Eye (tissue), 1 donor: ENCODE data around the gene RPS25.
"Not testable (repeated sequence)": the region's sequence is repeated elsewhere in the genome, so short reads cannot be mapped to it uniquely, and the experiment has no call there.

Experiments
- DNase-seq: peaks from one replicate; pipeline ENCODE4 v3.0.0-alpha.2; 2015

The RPS25 gene

GRCh38 chr11:119038884-119039283, 20.7 kb upstream of the RPS25 start:
- no peak for DNase-seq

GRCh38 chr11:119034813-119035212, 16.7 kb upstream of the RPS25 start:
- DNase-seq = no peak

DNA sequence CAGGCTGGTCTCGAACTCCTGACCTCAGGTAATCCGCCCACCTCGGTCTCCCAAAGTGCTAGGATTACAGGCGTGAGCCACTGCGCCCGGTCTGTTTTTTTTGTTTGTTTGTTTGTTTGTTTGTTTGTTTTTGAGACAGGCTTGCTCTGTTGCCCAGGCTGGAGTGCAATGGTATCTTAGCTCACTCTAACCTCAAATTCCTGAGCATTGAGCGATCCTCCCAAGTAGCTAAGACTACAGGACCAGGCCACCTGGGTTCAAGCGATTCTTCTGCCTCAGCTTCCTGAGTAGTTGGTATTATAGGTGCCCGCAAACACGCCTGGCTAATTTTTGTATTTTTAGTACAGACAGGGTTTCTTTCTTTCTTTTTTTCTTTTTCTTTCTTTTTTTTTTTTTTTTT, 15.3 kb upstream of the RPS25 start:
- DNase-seq = not testable (repeated sequence)

GRCh38 chr11:119031912-119032280, 13.8 kb upstream of the RPS25 start:
- DNase-seq = no peak

- DNase-seq = peak; percentile 98
Measured at GRCh38 chr11:119030329-119031047, 12.3 kb upstream of the RPS25 start, which contains the start of gene SLC37A4. SLC37A4 (minus strand) TSS chr11:119030877.

DNA sequence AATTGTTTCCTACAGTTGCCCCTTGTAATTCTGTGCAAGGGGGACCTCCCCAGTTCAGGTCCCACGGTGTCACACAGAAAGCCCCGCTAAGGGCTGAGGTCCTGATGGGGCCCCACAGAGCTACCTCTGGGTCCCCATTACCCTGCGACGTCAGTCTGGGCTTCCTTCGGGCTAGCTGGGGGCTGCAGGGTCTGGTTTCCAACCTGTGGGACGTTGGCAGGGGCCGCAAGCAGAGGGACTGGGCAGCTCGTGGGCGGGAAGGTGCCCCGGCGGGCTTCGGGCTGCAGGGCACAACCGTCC, 11.8 kb upstream of the RPS25 start:
- DNase-seq = no peak

DNA sequence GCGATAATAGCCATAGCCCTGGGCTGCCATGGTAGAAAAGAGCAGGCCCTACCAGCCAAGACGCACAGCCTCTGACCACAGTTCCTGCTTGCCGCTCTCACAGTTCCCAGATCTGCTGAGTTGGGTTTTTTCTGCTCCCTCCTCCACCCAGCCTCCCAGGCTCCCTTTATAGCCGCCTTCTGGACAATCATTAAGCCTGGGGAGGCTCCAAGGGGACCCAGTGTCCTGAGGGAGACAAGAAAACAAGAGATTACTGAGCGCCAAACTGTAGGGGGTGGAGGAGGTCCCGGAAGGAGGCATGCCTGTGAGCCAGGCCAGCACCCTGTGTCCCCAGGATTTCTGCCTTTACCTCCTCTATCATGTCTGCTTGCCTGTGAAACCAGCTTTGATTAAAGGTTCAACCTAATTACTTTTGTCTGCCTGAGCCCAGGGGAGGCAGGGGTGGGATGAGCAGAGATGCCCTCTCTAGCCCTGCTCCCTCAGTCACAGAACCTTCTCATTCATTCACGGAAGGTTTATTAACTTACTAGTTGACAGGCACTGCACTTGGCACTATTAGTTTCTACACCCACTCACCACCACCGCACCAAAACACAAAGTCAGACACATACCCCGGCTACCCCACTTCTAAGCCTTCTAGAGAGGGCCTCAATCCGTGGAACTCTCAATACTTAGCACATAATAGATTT, 11.3 kb upstream of the RPS25 start:
- DNase-seq = peak; percentile 33

- DNase-seq = no peak
Measured at GRCh38 chr11:119029069-119029339, 10.9 kb upstream of the RPS25 start.

DNA sequence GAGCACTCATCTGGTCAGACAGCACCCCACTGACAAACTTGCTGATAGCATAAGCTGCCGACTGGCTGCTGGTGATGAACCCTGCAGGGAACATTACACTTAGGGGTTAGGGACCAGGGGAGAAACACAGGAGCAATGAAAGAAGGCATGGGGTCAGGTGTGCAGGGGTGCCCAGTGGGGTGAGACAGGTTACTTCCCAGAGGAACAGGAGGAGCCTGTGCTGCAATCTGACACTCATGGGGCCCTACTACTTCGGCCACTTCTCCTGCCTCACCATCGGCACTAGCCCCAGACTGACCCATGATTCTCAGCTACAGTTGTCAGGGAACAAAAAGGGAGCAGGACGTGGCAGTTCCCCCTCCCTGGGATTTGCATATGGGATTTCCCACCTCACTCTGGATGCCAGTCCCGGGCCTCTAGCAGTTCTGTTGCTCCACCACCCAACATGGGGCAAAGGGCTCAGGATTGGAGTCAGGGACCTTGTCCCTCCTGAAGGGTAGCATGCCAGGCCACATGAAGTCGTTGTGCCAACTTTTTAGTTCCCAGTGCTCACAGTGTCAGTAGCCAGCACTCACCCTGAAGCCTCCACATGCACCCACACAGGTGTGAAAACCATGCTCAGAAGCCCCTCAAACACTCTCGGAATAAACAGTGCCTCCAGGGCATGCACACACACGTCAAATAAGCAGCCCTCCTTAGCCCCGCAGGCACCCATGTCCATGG, 10.4 kb upstream of the RPS25 start:
- no peak for DNase-seq

GRCh38 chr11:119027561-119028345, 9.6 kb upstream of the RPS25 start:
- DNase-seq = no peak

DNA sequence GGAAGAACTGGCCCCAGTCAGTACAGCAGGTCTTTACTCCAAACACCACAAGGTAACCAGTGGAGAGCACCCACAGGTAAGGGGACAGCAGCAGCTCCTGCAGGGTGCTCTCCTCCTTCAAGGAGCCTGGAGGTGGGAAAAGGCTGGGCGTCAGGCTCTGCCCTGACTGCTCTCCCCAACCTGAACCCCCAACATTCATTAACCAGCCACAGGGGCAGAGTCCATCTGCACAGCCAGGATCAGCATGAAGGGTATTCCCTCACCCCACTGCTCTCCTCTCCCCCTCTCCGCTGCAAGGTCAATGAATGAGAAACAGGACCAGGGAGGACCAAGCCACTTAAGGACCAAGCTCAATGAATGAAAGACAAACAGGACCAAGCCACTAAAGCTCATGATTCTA, 8.8 kb upstream of the RPS25 start:
- no peak for DNase-seq

DNA sequence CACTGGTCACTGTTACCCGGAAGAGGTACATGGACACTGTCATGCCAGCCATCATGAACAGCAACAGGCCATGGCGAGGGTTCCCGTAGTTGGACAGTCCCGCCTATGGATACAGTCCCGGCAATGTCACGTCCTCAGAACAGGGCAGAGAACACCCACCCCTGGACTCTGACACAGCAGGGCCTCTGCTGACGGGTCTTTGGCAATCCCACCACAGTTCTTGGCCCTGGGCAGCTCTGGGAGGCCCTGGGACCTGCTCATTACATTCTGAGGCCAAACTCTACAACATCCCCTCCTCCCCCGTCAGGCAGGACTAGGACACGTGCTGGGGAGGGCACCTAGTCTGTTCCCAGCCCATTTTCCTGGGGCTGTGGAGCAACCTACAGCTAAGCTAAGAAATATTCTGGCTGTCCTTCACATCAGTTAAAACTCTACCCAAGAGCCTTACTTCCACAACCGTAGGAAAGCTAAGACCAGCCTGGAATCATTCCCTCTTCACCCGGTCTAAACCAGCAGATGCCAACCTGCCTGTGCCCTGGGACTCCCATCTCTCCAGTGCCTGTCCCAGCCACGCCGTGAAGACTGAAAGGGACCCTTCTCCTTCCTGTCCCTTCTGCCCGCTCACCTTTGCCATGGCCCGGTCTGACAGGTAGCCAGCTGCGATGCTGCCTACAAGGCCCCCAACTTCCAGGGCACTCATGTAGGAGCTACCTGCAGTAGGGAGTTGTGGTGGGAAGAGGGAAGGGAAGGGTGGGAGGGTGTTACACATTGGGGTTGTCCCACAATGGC, 8.0 kb upstream of the RPS25 start:
- no peak for DNase-seq

DNA sequence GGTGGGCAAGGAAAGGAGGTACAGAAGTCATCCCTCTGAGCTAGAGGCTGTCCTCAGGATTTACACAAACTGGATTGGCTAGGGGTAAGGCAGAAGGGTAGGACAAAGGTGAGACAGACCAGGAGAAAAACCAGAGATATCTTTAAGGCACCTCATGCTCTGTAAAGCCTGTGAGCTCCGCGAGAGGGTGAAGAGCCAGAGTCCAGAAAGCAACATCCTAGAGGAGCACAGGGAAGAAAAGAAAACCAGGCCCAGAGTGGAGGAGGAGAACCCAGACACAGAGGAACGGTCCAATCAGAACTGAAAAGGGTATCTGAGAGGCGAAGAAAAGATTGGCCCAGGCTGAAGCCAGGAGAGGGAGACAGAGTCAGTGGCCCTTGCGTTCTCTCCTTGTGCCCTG, 7.4 kb upstream of the RPS25 start:
- no peak for DNase-seq

DNA sequence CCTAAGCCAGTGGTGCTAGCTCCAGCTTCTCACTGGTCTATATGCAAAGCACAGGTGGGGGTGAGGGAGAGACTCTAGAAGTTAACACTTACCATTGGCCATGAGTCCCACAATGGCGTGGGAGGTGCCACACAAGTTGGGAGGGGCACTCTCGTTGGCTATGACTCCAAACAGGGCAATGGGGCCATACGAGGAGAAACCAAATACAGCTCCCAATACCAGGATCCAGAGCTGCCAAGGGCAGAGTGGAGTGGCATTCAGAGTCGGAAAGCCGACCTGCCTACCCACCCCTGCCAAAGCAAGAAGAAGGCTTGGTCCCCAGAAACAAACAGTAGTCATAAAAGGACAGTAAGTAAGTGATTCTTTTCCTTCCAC, 6.9 kb upstream of the RPS25 start:
- no peak for DNase-seq

- no peak for DNase-seq
Measured at GRCh38 chr11:119024430-119025098, 6.4 kb upstream of the RPS25 start.

GRCh38 chr11:119023741-119024140, 5.6 kb upstream of the RPS25 start:
- no peak for DNase-seq

DNA sequence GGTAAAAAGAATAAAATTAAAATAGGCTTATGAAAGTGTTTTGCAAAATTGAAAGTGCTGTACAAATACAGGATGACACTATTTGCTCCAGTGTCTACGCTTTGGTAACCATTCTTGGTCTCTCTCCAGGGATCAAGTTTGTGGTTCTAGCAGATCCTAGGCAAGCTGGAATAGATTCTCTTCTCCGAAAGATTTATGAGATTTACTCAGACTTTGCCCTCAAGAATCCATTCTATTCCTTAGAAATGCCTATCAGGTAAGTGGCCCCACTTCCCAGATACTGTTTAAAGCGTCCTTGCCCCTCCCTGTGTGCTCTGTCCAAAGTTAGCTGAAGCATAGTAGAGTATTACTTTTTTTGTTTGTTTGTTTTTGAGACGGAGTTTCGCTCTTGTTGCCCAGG, 3.5 kb upstream of the RPS25 start:
- no peak for DNase-seq

- no peak for DNase-seq
Measured at GRCh38 chr11:119019996-119020395, 1.9 kb upstream of the RPS25 start.

DNA sequence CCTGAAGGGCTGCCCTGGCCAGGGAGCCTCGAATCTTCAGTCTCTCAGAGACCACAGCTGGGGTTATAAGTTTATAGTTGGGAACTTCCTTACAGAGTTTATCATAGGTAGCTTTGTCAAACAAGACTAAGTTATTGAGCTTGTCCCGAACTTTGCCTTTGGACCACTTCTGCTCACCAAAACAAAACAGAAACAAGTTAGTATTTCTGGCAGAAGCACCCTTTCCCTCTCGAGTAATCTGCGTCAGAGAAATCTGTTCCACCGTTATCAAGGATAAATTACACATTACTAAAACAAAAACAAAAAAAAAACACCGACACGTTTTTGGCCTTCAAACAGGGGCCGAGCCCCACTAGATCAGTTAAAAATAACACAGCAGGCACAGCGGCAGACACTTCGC, 766 bp downstream of the RPS25 start:
- not testable (repeated sequence) for DNase-seq

DNA sequence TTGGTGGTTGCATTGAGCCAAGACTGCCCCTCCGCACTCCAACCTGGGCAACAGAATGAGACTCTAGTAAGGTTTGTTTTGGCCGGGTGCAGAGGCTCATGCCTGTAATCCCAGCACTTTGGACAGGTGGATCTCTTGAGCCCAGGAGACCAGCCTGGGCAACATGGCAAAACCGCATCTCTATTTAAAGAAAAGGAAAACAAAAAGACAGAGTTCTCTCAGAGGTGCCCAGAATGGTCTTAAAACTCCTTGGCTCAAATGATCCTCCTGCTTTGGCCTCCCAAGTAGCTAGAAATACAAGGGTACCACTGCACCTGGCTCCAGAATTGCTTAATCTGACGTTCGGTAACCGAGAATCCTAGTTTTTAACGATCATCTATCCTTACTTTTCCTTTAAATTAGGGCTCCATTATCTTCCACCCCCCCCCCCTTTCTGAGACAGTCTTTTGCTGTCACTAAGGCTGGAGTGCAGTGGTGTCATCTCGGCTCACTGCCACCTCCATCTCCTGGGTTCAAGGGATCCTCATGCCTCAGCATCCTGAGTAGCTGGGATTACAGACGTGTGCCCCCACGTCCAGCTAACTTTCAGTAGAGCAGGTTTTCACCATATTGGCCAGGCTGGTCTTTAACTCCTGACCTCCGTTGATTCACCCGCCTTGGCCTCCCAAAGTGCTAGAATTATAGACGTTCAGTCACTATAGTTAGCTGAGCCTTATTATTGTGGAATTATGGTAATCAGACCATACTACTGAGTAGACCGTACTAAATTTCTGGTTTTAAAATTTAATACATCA, 1.7 kb downstream of the RPS25 start:
- DNase-seq = no peak

DNA sequence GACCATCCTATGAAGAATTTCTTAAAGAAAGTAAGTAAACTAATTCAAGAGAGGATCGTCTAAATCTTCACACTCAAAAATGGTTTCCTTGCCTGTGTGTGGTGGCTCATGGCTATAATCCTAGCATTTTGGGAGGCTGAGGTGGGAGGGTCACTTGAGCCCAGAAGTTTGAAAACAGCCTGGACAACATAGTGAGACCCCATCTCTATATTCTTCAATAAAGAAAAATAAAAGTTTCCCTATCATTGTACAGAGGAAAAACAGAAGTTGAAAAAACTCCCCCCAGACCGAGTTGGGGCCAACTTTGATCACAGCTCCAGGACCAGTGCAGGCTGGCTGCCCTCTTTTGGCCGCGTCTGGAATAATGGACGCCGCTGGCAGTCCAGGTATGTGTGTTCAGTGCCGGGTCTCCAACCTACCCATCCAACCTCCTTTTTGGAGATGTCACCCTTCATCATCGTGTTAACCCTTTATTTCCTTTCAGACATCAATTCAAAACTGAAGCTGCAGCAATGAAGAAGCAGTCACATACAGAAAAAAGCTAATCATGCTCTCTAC, 3.0 kb downstream of the RPS25 start:
- DNase-seq = no peak
